NCI-H748 treated with DMSO at 0.1 percent for 48 hours (cell line): Measurements from ENCODE around the gene PARVA.

Experiments used
- DNase-seq: peaks from one replicate; lab custom pipeline; 2025; lab: John Stamatoyannopoulos, UW

The PARVA gene

GRCh38 chr11:12546660-12547059 lies 169.3 kb downstream of the PARVA start:
- no peak for DNase-seq

- no peak for DNase-seq
These were observed 170.7 kb downstream of the PARVA start for GRCh38 chr11:12547953-12548650.

GRCh38 chr11:12552692-12553091 lies 175.3 kb downstream of the PARVA start:
- DNase-seq = no peak

- DNase-seq = no peak
These were observed 176.8 kb downstream of the PARVA start for GRCh38 chr11:12554122-12554521.

DNA sequence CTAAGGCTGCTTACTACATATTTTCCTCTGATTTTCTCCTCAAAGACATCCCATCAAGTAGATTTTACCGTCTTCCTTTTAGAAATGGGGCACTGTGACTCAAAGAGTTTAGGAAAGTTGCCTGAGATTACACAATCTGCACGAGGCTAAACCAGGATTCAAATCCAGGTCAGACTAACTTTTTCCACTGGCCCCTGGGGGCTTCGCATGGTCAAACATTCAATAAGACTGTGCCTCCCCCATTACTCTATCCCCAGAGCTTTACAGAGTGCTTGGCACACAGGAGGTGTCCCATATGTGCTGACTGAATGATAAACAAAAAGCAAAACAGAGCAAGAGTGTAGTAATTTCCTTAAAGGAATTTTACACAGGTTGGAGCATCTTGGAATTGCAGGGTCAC lies 178.8 kb downstream of the PARVA start:
- DNase-seq = no peak

GRCh38 chr11:12556788-12557384 lies 179.5 kb downstream of the PARVA start:
- DNase-seq = no peak

GRCh38 chr11:12559011-12559410 lies 181.6 kb downstream of the PARVA start:
- no peak for DNase-seq

DNA sequence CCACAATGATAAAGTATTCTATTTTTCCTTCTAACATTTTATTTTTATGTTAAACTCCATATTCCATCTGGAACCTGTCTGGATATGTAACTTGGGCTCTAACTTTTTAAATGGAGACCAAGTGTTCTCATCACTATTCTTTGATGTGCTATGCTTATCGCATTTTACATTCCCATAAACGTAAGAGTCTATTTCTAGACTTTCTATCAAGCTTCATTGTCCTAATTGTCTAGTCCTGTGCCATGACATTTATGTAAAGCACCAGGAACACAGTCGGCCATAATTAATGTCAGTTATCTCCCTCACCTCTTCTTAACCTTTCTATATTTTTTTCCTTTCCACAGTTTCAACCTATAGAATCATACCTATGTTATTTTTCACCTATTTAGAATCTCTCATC lies 183.0 kb downstream of the PARVA start:
- DNase-seq = no peak

GRCh38 chr11:12560861-12561260 lies 183.5 kb downstream of the PARVA start:
- DNase-seq = no peak

GRCh38 chr11:12564012-12564411 lies 186.6 kb downstream of the PARVA start:
- DNase-seq = no peak

DNA sequence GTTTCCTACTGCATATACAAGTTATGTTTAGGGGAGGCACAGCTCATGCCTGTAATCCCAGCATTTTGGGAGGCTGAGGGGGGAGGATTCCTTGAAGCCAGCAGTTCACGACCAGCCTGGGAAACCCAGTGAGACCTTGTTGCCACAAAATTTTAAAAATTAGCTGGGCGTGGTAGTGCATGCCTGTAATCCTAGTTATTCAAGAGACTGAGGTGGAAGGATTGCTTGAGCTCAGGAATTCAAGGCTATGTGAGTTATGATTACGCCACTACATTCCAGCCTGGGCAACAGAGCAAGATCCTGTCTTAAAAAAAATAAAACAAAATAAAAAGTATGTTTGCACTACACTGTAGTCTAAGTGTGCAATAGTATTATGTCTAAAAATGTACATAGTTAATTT lies 188.0 kb downstream of the PARVA start:
- DNase-seq = no peak

- no peak for DNase-seq
These were observed 190.5 kb downstream of the PARVA start for GRCh38 chr11:12567746-12568460.

DNA sequence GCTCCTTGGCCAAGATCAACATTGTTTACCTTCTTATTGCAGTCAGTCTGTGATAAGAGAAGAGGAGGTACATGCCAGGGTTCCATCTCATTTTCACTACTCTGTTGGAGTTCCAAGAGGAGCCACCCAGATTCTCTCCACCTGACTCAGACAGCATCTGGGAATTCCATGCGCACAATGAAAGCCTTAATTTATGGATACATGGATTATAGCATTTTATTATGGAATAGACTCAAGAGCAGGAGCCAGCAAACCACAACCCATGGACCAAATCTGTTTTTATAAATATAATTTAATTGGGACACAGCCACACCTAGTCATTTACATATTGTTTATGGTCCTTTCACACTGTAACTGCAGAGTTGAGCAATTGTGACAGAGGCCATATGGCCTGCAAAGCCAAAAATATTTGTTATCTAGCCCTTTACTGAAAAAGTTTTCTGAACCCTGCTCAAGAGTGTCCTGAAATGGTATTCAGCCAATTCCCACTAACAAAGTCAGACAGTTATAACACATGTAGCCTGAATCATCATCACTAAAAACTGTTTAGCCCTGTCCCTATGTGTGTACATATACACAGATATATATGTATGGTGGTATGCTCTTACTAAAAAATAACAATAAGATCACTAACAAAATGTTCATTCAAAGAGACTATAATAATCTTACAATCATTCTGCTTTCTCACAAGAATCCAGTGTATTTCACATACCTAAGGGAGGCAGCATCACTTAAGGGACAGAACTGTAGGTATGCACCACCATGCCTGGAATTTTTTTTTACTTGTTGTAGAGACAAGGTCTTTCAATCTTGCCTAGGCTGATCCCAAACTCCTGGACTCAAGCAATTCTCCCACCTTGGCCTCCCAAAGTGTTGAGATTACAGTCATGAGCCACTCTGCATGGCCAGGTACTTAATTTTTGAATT lies 192.4 kb downstream of the PARVA start:
- DNase-seq = no peak

- DNase-seq = no peak
These were observed 196.5 kb downstream of the PARVA start for GRCh38 chr11:12573707-12574485.

- no peak for DNase-seq
These were observed 200.6 kb downstream of the PARVA start for GRCh38 chr11:12577725-12578644.

- DNase-seq = no peak
These were observed 204.0 kb downstream of the PARVA start for GRCh38 chr11:12581416-12581815.

GRCh38 chr11:12581923-12582322 lies 204.6 kb downstream of the PARVA start:
- DNase-seq = no peak
